HL-60 (cell line): Measurements from ENCODE around the gene PAPPA.

ENCODE experiments used
- DNase-seq, 2 experiments: peaks; one replicate each; pipeline ENCODE4 v3.0.0-alpha.2; 2010 to 2020; ENCODE audit warnings: low read depth in 1 of 2, low spot score in 1 of 2
- H3K27ac ChIP-seq: fragments of 250-450 bp; sonication (Bioruptor Pico); replicated peaks from 2 replicates; pipeline ENCODE4 v1.5.1; 2020; ENCODE audit warnings: mild to moderate bottlenecking, moderate library complexity
- H3K27me3 ChIP-seq: fragments of 250-450 bp; sonication (Bioruptor Pico); 2 replicates; pipeline ENCODE4 v1.5.1; 2021; ENCODE audit warnings: mild to moderate bottlenecking, moderate library complexity; ENCODE audit not compliant: insufficient read depth, poor library complexity, severe bottlenecking
- H3K4me3 ChIP-seq: replicated peaks from 2 replicates; pipeline ENCODE4 v1.5.1; 2011; ENCODE audit warnings: mild to moderate bottlenecking, control low read depth, low read length; ENCODE audit not compliant: insufficient read depth
- GABPA ChIP-seq: IDR thresholded peaks from 2 replicates; pipeline ENCODE4 v1.6.1; 2012; ENCODE audit warnings: low read depth
- POLR2AphosphoS5 ChIP-seq: IDR thresholded peaks from 2 replicates; pipeline ENCODE4 v1.6.1; 2012; ENCODE audit warnings: low read depth
- SPI1 ChIP-seq: IDR thresholded peaks from 2 replicates; pipeline ENCODE4 v1.6.1; 2012; ENCODE audit warnings: low read depth, mild to moderate bottlenecking, borderline replicate concordance
- TF ChIP-seq, protein P1 (sequence below): IDR thresholded peaks from one replicate; pipeline ENCODE4 v1.5.1; 2011; ENCODE audit warnings: low read length, control low read depth, inconsistent platforms; ENCODE audit not compliant: insufficient read depth
- TF ChIP-seq, protein P2 (sequence below): IDR thresholded peaks from 2 replicates; pipeline ENCODE4 v1.6.1; 2012; ENCODE audit warnings: low read depth; ENCODE audit not compliant: insufficient replicate concordance

The PAPPA gene

DNA sequence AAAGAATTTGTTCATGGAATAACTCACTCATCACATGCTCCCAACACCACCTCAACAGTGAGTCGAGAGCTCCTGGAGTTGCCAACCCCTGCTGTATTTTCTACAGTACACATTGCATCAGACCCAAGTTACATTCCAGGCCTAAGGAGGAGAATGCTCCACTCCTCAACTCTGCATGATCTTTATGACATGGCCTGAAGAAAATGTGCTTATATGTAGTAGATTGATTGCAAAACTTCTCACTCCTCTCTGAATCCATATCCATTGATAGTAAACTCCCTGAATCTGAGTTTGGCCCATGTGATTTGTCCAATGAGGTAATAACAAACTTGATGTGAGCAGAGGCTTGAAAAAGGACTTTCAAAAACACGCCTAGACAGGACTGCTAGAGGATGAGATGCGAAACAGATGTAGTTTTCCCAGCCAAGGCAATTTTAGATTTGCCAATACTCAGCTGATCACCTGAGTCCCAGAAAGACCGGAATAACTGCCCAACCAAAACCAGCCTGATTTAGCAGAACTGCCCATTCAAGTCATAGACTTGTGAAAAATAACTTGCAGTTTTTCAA lies 29.0 kb upstream of the PAPPA start:
- TF ChIP-seq, protein P1, sequence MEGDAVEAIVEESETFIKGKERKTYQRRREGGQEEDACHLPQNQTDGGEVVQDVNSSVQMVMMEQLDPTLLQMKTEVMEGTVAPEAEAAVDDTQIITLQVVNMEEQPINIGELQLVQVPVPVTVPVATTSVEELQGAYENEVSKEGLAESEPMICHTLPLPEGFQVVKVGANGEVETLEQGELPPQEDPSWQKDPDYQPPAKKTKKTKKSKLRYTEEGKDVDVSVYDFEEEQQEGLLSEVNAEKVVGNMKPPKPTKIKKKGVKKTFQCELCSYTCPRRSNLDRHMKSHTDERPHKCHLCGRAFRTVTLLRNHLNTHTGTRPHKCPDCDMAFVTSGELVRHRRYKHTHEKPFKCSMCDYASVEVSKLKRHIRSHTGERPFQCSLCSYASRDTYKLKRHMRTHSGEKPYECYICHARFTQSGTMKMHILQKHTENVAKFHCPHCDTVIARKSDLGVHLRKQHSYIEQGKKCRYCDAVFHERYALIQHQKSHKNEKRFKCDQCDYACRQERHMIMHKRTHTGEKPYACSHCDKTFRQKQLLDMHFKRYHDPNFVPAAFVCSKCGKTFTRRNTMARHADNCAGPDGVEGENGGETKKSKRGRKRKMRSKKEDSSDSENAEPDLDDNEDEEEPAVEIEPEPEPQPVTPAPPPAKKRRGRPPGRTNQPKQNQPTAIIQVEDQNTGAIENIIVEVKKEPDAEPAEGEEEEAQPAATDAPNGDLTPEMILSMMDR = no peak
- no peak for TF ChIP-seq POLR2AphosphoS5
- TF ChIP-seq GABPA = no peak
- TF ChIP-seq, protein P2, sequence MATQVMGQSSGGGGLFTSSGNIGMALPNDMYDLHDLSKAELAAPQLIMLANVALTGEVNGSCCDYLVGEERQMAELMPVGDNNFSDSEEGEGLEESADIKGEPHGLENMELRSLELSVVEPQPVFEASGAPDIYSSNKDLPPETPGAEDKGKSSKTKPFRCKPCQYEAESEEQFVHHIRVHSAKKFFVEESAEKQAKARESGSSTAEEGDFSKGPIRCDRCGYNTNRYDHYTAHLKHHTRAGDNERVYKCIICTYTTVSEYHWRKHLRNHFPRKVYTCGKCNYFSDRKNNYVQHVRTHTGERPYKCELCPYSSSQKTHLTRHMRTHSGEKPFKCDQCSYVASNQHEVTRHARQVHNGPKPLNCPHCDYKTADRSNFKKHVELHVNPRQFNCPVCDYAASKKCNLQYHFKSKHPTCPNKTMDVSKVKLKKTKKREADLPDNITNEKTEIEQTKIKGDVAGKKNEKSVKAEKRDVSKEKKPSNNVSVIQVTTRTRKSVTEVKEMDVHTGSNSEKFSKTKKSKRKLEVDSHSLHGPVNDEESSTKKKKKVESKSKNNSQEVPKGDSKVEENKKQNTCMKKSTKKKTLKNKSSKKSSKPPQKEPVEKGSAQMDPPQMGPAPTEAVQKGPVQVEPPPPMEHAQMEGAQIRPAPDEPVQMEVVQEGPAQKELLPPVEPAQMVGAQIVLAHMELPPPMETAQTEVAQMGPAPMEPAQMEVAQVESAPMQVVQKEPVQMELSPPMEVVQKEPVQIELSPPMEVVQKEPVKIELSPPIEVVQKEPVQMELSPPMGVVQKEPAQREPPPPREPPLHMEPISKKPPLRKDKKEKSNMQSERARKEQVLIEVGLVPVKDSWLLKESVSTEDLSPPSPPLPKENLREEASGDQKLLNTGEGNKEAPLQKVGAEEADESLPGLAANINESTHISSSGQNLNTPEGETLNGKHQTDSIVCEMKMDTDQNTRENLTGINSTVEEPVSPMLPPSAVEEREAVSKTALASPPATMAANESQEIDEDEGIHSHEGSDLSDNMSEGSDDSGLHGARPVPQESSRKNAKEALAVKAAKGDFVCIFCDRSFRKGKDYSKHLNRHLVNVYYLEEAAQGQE = no peak
- TF ChIP-seq SPI1 = no peak
- no peak overlapping the region for H3K27ac ChIP-seq
- no peak overlapping the region for H3K4me3 ChIP-seq
- H3K27me3 ChIP-seq = no peaks in the 10 kb centered on the region
- no peak for DNase-seq

DNA sequence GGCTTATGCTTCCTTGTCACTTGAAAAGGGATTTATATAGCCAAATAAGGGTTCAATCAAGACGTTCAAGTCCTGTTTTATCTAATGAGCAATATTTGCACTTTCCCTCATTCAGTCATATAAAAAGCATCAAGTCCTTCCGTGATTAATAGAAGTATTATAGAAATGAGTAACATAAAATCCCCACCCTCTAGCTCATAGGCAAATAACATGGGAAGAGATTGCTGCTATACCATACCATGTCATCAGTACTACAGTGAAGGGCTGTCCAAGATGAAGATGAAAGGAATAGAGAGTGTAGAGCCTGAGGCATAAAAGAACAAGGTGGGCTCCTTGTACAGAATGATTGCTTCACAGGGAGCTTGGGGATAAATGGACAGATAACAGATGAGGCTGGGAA lies 20.4 kb upstream of the PAPPA start:
- no peak overlapping the region for H3K4me3 ChIP-seq
- no peak for DNase-seq
- TF ChIP-seq, protein P1 = no peak
- TF ChIP-seq POLR2AphosphoS5 (no peak), SPI1 (no peak), GABPA (no peak)
- TF ChIP-seq, protein P2 = no peak

DNA sequence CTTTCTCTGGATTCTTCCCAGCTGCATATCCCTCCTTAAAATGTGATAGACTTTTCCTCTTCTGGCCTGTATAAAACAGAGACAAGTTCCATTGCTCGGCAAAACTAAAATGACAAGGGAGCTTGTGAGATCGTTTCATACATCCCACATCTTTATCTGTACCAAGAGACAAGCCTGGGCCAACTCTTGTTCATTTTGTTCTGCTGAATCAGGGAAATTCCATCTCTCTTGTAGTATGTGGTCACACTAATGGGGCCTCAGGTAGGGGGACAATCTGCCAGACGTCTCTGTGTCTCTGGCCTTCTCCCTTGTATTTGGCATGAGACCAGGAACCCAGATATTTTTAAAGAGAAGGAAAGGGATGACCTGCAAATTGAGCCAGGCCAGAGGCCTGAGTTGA lies 18.6 kb upstream of the PAPPA start:
- TF ChIP-seq SPI1 = no peak
- TF ChIP-seq, protein P1 = no peak
- Histone ChIP-seq H3K4me3 (no peak overlapping the region), H3K27me3 (no peaks in the 10 kb centered on the region), H3K27ac (no peak overlapping the region)
- DNase-seq = no peak

More for the DNA sequence above, 20.4 kb upstream of the PAPPA start:
- Histone ChIP-seq H3K27ac (no peak overlapping the region), H3K27me3 (no peaks in the 10 kb centered on the region)

DNA sequence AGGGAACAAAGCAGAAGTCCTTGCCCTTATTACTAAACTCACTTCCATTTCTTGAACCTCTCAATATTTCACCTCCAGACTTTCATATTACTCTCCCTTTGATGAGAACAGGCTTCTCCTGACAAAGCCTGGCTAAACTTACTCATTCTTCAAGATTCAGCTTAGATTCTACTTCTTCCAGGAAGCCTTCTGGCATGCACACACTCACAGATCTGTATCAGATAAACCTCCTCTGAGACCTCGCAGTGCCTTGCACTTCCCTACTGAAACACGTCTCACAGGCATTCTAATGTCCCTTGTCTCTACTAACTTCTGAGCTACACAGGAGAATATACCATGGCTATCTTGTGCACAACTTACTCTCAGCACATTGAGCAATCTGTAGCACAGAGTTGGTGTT lies 16.6 kb upstream of the PAPPA start:
- TF ChIP-seq SPI1 (no peak), POLR2AphosphoS5 (no peak), GABPA (no peak)
- TF ChIP-seq, protein P1 = no peak
- TF ChIP-seq, protein P2 = no peak
- no peak overlapping the region for H3K4me3 ChIP-seq
- no peak for DNase-seq
- no peak overlapping the region for H3K27ac ChIP-seq
- H3K27me3 ChIP-seq = no peaks in the 10 kb centered on the region
